Measurements from ENCODE around the gene SMARCAL1. TPM values are rescaled to one million over a fixed set of nuclear protein-coding genes. Genes with fewer than 3 reads are reported as not detected.

Gene SMARCAL1
- total RNA-seq, 1 donor from 2014 or later: 20.1 TPM

Other genes starting within 250 kb of the SMARCAL1 start
- gene MARCHF4, start 40.0 kb upstream of the SMARCAL1 start, total RNA-seq: 0.09 TPM
- 1,676 TPM for gene RPL37A, start 86.4 kb downstream of the SMARCAL1 start, total RNA-seq
- gene IGFBP2, start 220.9 kb downstream of the SMARCAL1 start, total RNA-seq: 27.7 TPM